ENCODE measurements around the gene IL34.

The IL34 gene

GRCh38 chr16:70689035-70689969 lies 42.9 kb downstream of the IL34 start:
- no peak for FAIRE-seq
- no peak for TF ChIP-seq CTCF (IDR thresholded peaks at IDR 0.05; ENCODE audit: insufficient read depth, missing control alignments)
- no peak for DNase-seq (ENCODE audit: insufficient read length, low spot score)

- no peak for FAIRE-seq
Observed at GRCh38 chr16:70689970-70690891, 43.9 kb downstream of the IL34 start.

GRCh38 chr16:70691223-70692129 lies 45.1 kb downstream of the IL34 start:
- no peak for TF ChIP-seq CTCF (IDR thresholded peaks at IDR 0.05; ENCODE audit: insufficient read depth, missing control alignments)
- FAIRE-seq = no peak
- DNase-seq (ENCODE audit: insufficient read length, low spot score) = no peak

More at GRCh38 chr16:70689970-70690891, 43.9 kb downstream of the IL34 start:
- TF ChIP-seq CTCF (IDR thresholded peaks at IDR 0.05; ENCODE audit: insufficient read depth, missing control alignments) = no peak
- no peak for DNase-seq (ENCODE audit: insufficient read length, low spot score)

GRCh38 chr16:70692130-70692872 lies 45.9 kb downstream of the IL34 start:
- FAIRE-seq = no peak
- DNase-seq (ENCODE audit: insufficient read length, low spot score) = no peak
- TF ChIP-seq CTCF (IDR thresholded peaks at IDR 0.05; ENCODE audit: insufficient read depth, missing control alignments) = no peak

- DNase-seq (ENCODE audit: insufficient read length, low spot score) = no peak
- no peak for TF ChIP-seq CTCF (IDR thresholded peaks at IDR 0.05; ENCODE audit: insufficient read depth, missing control alignments)
- FAIRE-seq = no peak
Observed at GRCh38 chr16:70692873-70693671, 46.7 kb downstream of the IL34 start.
